HL-60/S4 (cell line): ENCODE measurements around the gene CASP1.
"Not testable (repeated sequence)": the region's sequence is repeated elsewhere in the genome, so short reads cannot be mapped to it uniquely, and the experiment has no call there.

Source experiments
- in situ Hi-C: fragments of 300-500 bp; cut with MboI; formaldehyde crosslinking; loops from 2 replicates; pipeline ENCODE4 v1.14.3; 2022; ENCODE audit warnings: low sequenced_read_pairs

CASP1 gene

DNA sequence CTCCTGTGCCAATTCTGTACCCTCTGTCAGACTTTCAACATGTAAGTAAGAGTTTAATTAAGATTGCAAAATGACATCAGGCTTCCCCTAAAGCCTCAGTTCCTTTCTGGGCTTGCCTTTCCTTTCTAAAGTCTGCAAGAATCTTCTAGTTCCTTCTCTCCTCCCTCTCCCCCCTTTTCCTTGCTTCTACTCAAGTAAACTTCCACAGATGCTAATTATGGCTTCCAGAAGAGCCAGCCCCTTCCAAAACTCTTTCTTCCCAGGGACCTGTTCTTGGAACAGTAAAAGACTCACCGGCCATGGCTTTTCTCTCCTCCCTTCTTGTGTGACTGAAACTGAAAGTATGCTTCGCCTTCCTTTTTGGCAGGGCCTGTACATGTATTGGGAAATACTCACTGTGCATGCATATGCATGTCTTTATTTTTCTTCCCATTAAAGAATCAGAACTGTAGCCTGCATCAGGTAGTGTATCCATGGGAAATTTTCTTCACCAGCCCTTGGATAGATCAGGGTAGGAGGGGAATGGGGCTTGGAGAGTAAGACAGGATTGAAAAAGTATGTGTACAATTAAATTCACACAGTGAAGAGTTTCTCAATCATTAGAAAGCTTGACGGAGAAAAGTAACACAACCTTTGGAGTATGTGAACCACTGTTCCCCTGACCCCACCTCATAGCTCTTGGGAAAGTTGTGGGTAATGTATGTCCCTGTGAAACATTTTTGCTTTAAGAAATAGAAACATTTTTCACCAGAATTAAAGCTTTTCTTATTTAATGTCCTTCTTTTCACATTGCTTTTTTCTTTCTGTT, at the start of gene CASP1:
CASP1 (minus strand) TSS at position 332 of the 808 bp plus-strand sequence; CDS start at position 301, 31 bp downstream.
- in situ Hi-C loops: no loop called here

DNA sequence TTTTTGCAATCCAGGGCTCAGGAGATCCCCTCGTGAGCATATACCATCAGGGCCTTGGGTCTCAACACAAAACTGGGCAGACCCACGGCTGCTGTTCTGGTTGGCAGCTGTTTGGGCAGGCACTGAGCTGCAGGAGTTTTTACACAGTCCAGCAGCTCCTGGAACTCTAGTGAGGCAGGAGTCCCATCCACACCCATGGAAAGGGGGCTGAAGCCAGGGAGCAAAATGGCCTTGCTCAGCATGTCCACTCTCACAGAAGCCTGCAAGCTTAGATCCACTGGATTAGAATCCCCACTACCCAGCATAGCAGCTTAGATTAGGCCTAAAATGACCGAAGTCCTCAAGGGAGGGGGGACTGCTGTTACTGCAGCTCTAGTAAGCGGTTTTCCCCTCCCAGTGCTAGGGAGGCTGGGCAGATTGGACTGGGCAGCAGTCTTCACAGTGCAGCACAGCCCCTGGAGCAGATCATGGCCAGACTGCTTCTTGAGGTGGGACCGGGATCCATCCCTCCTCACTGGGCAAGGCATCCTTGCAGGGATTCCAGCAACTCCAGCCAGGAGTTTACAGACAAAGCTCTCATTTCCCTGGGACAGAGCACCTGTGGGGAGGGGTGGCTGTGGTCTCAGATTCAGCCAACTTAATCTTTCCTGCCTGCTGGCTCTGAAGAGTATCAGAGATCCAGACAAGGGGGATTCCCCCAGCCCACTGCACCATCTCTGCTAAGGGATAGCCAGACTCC, 46.6 kb upstream of the CASP1 start:
- in situ Hi-C loops: no loop called here

DNA sequence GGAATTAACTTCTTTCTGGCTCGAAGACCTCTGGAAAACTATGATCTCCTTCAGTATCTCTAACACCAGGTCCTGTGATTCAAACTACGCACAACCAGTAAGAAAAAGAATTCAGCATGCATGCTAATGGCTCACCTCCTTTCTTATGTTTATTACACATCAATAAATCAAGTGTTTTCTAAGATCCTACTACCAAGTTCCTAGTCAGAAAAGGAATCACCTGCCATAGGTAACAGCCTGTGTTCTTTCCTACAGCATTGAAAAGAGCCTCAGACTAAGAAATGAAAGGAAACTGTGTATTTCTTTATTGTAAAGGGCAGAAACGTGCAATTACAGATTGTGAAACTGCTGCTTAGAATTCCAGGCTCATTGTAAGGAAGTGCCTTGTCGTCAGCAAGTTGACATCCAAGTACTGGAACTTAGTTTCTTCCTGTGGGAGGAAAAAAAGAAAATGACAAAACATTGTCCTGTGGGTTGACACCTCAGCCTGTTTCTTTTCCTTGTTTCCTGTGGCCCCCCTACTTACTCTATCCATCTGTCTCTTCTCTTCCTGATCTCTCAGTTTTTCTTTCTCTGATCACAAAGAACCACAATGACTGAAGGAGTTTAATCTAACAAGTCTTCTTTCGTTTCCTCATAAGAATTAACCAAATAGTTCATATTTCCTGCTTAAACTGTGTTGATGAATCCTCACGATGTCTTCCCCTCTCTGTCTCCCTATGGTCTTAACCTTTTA, 45.4 kb upstream of the CASP1 start:
- in situ Hi-C loops: not testable (repeated sequence)

DNA sequence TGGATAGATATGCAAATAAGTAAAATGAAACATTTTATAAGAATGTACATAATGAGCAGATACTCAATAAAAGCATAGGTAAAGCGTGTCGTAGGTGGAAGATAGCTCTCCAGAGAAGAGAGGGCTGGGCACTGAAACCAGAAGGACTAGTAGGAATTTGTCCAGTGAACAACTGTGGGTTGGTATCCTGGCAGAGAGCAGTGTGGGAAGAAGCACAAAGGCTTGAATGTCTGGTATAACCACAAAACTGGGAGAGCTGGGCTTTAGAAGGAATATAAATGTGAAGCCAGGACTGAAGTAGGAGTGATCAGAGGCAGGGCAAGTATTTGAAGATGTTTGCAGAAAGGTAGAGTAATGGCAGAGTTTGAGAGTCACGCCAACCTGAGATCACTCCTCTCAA, 43.3 kb upstream of the CASP1 start:
- in situ Hi-C loops: no loop called here

DNA sequence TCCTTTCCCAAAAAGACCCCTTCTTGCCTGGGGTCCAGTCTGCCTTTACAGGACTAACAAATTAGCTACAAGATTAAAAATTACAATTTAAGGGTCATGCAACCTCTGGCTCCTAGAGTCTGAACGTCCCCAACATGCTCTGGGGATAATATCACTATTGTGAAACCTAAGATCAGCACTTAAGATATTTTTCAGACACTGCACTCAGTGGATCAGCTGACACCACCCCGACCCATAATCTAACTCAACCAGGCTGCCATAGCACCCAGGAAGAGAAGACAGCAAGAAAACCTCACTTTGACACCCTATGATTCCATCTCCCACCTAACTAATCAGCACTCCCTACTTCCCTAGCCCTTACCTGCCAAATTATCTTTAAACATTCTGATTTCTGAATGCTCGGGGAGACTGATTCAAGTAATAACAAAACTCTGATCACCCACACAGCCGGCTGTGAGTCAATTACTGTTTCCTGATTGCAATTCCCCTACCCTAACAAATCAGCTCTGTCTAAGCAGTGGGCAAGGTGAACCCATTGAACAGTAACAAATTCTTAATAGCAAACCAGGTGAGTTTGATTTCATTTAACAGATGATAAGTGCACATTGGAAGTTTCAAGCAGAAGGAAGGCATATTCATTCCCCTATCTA, 42.3 kb upstream of the CASP1 start:
- in situ Hi-C loops: not testable (repeated sequence)

DNA sequence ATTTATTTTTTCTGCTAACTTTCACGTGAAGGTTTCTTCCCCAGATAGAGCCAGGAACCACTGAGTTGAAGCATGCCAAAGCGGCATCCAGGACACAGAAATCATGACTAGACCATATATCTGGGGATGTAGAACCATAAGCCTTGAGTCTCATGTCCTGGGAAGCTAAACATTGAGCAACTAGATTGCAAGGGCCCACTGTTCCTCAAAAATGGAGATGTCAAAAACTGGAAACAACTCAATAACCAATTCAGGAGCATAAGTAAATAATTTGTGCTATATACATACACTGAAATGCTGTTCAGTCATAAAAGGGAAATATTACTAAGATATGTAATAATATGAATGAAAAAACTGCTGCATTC, 39.2 kb upstream of the CASP1 start:
- in situ Hi-C loops: no loop called here

DNA sequence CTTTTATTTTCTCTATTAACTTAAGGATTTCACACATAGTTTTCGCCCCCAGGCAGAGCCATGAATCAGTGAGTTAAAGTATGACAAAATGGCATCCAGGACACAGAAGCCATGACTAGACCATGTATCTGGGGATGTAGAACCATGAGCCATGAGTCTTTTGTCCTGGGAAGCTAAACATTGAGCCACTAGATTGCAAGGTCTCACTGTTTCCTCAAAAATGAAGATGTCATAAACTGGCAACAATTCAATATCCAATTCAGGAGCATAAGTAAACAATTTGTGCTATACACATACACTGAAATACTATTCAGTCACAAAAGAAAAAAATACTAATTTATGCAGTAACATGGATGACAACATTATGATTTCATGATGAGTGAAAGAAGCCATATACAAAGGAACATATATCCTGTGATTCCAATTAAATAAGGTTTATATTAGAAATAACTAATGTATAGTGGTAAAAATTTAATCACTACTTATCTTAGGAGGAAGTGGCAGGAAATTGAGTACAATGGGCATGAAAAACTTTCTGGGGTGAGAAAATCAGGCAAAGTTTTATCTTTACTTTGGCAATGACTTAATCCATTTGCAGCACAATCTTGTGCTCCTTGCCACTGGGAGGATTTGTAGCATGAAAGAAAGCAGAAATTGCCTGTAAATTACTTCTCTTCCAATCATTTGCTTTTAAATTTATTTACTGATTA, 38.7 kb upstream of the CASP1 start:
- in situ Hi-C loops: no loop called here

DNA sequence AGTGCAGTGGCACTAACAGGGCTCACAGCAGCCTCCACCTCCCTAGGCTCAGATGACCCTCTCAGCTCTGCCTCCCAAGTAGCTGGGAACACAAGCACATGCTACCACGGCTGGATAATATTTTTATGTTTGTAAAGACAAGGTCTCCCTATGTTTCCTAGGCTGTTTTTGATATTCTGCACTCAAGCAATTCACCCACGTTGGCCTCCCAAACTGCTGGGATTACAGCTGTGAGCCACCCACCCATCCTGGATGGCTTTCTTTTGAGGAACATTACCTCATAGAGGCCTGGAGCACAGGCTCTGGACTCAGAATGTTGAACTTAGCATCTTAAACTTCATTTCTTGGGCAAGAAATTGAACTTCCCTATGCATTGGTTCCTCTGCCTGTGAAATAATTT, 37.1 kb upstream of the CASP1 start:
- in situ Hi-C loops: not testable (repeated sequence)

DNA sequence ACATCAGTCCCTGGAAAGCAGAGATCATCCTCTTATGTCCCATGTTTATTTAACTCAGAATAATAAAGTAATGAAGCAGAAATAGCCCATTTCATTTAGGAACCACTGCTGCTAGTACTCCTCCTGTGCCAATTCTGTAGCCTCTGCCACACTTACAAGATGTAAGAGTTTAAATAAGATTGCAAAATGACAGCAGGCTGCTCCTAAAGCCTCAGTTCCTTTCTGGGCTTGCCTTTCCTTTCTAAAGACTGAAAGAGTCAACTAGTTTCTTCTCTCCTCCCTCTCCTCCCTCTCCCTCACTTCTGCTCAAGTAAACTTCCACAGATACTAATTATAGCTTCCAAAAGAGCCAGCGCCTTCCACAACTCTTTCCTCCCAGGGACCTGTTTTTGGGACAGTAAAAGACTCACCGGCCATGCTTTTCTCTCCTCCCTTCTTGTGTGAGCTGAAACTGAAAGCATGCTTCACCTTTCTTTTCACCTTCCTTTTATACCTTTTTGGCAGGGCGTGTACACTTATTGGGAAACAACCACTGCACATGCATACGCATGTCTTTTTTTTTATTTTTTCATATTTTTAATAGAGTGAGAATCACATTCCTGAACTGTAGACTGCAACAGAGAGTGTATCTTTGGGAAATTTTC, 36.3 kb upstream of the CASP1 start:
- in situ Hi-C loops: no loop called here

DNA sequence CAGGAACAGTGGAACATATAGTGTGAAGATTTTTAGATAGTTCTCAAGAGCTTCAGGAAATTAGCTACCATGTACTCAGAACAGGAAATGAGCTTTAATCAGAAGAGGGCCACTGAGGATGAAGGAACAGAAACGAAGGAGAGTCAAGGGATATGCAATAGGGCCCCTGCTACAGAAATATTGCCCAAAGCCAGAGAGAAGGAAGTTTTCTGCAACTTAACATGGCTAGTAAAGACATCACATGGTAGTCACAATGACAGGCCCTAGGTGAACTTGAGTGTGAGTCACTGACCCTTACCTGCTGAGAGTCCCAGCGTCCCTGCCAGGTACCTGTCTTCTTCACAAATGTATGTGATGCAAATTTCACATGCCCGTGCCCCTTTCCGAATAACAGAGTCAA, 35.4 kb upstream of the CASP1 start:
- in situ Hi-C loops: no loop called here

DNA sequence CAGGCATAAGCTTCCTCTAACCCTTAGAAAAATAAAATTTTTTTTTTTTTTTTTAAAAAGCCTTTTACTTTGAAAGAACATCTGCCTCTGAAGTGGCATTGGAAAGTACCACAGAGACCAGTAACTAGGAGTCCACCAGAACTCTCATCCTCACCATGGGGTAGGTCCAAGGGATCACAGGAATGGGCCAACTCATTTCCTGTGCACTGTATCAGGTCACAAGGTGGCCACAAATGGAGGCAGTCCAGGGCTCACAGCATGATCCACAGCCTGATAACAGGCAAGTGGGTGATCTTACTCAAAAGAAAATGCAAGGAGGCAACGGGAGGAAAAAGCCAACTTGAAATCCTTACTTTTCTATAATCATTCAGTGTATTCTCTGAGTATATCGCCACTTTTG, 34.8 kb upstream of the CASP1 start:
- in situ Hi-C loops: not testable (repeated sequence)

DNA sequence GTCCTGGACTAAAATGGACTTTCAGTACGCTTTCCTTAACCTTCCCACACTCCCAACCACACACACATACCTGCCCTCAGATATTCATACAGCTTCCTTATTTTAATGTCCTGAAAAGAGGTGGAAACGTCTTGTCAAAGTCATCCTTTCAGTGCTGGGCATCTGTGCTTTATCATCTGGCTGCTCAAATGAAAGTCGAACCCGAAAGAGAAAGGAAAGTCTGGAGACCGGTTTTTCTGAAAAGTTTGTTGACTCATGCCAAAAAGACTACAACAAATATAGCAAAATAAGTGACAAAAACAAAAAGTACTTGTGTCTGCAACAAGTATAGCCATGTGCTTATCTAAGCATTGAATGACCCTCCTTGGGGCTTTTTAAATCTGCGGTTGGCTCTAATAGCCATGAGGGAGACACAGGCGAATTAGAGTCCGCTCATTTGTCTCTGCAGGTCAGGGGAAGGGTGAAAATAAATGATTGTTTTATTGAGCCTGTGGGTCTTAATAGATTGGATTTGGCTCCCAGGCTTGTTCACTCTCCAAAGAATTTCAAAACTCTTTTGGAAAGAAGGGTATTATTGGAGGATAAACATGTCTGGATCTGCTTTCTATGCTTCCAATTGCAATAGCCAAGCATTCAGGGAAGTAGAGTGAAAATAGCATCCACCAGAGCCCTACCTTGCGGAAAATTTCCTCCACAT, 28.4 kb upstream of the CASP1 start:
- in situ Hi-C loops: not testable (repeated sequence)

DNA sequence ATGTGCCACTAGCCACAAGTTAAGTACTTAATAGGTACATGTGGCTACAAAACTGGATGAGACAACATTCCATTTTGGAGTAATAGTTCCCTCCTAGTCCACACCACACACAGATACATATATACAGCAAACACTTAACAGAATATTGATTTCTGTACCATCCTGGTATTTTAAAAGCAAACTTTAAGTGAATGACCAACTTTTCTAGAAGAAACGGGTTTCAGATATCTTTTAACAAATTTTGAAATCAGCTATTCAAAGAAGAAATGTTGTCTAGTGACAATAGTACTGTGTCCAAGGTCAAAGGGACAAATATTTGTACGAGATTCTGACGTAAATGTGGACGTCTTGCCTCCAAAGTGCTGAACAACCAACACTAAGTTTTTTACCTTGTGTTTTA, 22.5 kb upstream of the CASP1 start:
- in situ Hi-C loops: no loop called here

DNA sequence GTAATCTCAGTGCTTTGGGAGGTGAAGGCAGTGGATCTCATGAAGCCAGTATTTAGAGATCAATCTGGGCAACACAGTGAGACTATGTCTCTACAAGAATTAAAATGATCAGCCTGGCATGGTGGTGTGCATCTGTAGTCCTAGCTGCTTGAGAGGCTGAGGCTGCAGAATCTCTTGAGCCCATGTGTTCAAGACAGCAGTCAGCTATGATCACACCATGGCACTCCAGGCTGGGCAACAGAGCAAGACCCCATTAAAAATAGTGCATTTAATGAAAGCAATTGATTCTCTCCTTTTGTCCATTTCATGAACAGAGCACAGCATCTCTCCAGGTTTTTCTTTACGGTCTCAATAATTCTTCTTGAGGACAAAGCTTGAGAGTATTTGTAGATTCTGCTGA, 21.5 kb upstream of the CASP1 start:
- in situ Hi-C loops: no loop called here

DNA sequence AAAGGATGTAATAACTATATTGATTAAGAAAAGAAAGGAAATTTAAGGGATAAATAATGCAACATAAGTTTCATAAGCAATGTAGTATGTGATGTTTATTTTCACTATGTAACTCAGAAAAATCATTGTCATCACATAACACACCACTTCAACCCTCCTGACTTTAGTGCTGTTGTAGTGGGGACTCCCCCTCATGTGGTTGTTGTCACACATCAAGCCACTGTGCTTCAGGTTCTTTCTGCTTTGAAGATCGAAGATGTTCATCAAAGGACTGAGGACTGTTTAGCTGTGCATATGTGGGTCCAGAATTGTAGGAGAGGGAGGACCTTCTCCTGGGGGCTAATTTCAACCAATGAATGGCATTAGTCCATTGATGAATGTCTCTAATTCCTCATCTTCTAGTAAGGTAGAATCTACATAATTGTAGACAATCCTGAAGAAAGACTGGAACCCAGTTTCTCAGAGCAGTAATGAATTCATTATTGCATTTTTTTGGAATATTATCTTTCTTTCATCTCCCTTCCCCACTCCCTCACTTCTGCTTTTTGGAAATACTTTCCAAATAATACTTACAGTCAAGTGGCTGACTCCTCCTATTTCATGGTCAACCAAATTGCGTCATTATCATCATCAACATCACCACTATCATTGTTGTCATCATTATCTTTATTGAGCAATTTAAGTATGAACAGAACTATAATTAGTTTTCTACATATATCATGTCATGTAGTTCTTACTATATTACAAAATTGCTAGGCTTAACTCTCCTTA, 20.0 kb upstream of the CASP1 start:
- in situ Hi-C loops: no loop called here

DNA sequence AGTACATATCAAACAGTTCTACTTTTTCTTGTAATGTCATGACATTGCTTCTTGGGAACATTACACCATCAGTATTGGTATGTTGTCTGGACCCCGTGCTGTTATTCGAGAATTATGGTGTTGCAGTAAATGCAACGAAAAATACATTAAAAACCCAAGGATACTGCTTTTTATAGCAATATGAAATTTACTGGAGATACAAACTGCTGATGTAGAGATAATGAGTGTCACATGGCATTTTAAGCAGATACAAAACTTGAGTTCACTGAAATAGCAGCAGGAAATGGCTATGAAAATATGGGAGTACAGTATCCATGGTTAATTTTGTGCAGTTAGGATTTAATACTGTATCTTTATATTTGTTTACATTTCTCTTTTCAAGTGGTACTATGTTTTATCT, 17.5 kb upstream of the CASP1 start:
- in situ Hi-C loops: no loop called here

DNA sequence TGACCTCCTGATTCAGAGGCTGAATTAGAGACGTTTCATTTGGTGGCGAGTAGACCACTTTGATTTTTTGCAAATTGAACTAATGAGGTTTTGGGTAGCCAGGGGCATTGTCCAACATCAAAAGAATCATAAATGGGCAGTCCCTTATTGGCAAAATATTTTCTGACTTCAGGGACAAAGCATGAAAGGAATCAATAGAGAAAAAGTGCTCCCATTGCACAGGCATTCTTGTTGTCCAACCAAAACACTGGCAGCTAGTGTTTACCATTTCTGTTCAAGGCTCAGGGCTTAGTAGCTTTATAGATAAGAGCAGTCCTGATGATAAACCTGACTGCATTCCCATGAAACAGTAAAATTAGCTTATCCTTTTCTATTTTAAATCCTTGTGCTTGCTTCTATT, 16.6 kb upstream of the CASP1 start:
- in situ Hi-C loops: no loop called here

DNA sequence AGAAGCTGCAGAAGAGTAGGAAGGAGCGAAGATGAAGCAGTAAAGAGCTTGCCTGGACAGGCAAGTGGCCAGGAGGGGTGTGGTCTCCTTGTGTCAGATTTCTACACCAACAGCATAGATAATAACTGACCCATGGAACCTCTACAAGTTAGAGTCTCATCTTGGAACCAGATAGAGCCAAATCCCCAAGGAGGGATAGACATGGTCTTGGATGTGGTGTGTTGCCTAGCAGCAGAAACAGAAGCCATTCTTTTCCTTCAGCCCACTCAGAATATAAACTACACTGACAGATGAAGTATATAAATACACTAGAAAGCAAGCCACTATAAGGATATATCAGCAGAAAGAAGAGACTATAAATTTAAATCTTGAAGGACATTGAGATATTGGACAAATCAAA, 14.5 kb upstream of the CASP1 start:
- in situ Hi-C loops: no loop called here
